Calu3 (cell line): ENCODE measurements around the gene SPNS1. TPM values are rescaled to one million over a fixed set of nuclear protein-coding genes. Genes with fewer than 3 reads are reported as not detected.

Experiments used
- BruUV-seq: library from RNA; stranded (reverse); fragments of 400-500 nt; replicated peaks from 2 replicates; lab custom pipeline; 2021; lab: Mats Ljungman, UMichigan
- CTCF ChIA-PET: fragments of 300-600 bp; sonication (Branson Sonifier 250); formaldehyde crosslinking; loops from one replicate; lab custom pipeline; 2022; ENCODE audit warnings: antibody characterized with exemption; lab: Charles Lee
- DNase-seq: peaks from one replicate; pipeline ENCODE4 v3.0.0; 2022
- H3K27ac Mint-ChIP-seq: one replicate; pipeline ENCODE4 v1.8.0; 2022; ENCODE audit warnings: mixed read lengths; ENCODE audit not compliant: unreplicated experiment
- H3K27me3 Mint-ChIP-seq: one replicate; pipeline ENCODE4 v1.8.0; 2022; ENCODE audit warnings: mixed read lengths; ENCODE audit not compliant: unreplicated experiment
- H3K36me3 Mint-ChIP-seq: one replicate; pipeline ENCODE4 v1.8.0; 2022; ENCODE audit warnings: mild to moderate bottlenecking, moderate library complexity, mixed read lengths; ENCODE audit not compliant: insufficient read depth, unreplicated experiment
- H3K4me1 Mint-ChIP-seq: one replicate; pipeline ENCODE4 v1.8.0; 2022; ENCODE audit warnings: mild to moderate bottlenecking, low read depth, mixed read lengths; ENCODE audit not compliant: unreplicated experiment
- H3K4me3 Mint-ChIP-seq: one replicate; pipeline ENCODE4 v1.8.0; 2022; ENCODE audit warnings: mild to moderate bottlenecking, low read depth, moderate library complexity, mixed read lengths; ENCODE audit not compliant: unreplicated experiment
- H3K9me3 Mint-ChIP-seq: one replicate; pipeline ENCODE4 v1.8.0; 2022; ENCODE audit warnings: low read depth, mixed read lengths; ENCODE audit not compliant: unreplicated experiment
- intact Hi-C: fragments of 100-400 bp; cut with micrococcal nuclease; formaldehyde crosslinking; loops from one replicate; pipeline ENCODE4 v1.10.0; 2022; ENCODE audit not compliant: unreplicated experiment
- total RNA-seq: library from RNA; stranded (reverse); gene quantifications from 2 replicates; pipeline ENCODE4 v1.2.3, GENCODE V29; 2022
- TF ChIP-seq, protein P1 (sequence below): fragments of 200-600 bp; IDR thresholded peaks from one replicate; pipeline ENCODE4 v1.8.0; 2022; ENCODE audit warnings: antibody characterized with exemption; ENCODE audit not compliant: unreplicated experiment

Gene SPNS1
- total RNA-seq, 1 experiment from 2014 or later = 44.8 TPM

DNA sequence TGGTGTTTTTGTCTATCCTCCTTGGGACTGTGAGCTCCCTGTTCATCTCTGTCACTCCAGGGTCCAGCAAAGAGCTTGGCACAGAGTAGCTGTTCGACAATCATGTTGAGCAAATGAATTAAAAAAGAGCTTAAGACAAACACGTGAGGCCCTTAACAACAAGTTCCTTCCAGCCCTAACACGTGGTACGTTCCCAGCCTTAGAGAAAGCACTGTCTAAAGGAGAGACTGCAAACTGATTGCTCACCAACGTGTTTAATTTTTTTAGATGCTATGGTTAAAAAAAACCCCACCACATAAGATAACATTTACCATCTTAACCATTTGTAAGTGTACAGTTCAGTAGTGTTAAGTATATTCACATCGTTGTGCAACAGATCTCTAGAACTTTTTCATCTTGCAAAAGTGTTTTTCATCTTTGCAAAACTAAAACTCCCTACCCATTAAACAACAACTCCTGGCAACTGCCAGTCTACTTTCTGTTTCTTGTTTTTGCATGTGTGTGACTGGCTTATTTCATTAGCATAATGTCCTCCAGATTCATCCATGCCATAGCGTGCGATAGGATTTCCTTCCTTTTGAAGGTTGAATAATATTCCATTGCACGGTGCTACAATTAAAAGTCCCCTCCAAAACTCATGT, 38.5 kb downstream of the SPNS1 start:
- Mint-ChIP-seq H3K9me3 (no peaks in the 10 kb centered on the region), H3K27me3 (peaks cover 30% of the 10 kb centered on the region), H3K36me3 (no peaks in the 10 kb centered on the region), H3K4me3 (no peak overlapping the region), H3K27ac (no peak overlapping the region), H3K4me1 (no peaks in the 10 kb centered on the region)
- TF ChIP-seq, protein P1, sequence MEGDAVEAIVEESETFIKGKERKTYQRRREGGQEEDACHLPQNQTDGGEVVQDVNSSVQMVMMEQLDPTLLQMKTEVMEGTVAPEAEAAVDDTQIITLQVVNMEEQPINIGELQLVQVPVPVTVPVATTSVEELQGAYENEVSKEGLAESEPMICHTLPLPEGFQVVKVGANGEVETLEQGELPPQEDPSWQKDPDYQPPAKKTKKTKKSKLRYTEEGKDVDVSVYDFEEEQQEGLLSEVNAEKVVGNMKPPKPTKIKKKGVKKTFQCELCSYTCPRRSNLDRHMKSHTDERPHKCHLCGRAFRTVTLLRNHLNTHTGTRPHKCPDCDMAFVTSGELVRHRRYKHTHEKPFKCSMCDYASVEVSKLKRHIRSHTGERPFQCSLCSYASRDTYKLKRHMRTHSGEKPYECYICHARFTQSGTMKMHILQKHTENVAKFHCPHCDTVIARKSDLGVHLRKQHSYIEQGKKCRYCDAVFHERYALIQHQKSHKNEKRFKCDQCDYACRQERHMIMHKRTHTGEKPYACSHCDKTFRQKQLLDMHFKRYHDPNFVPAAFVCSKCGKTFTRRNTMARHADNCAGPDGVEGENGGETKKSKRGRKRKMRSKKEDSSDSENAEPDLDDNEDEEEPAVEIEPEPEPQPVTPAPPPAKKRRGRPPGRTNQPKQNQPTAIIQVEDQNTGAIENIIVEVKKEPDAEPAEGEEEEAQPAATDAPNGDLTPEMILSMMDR = no peak
- CTCF ChIA-PET = no interaction called here
- BruUV-seq = no TSS peak
- intact Hi-C loops = no loop called here
- no peak for DNase-seq

DNA sequence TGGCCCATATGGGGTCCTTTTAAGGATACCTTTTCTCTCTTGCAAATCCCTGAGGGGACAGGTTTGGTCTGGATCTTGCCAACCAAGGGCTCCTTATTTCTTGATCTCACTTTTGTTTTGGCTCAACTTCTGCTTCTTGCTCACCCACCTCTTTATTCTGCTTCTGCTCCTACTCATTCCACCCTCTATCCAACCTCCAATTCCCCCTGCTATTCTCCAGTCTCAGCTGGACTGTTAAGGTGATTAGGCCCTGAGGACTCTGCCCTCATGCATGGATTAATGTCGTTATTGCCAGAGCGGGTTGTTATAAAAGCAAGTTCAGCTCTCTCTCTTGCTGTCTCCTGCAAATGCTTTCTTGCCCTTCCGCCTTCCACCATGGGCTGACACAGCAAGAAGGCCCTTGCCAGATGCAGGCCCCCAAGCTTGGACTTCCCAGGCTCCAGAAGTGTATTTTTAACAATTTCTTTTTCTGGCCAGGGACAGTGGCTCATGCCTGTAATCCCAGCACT, 40.0 kb downstream of the SPNS1 start:
- no TSS peak for BruUV-seq
- TF ChIP-seq, protein P1 = no peak
- Mint-ChIP-seq H3K27me3 (peaks cover 15% of the 10 kb centered on the region), H3K4me1 (no peaks in the 10 kb centered on the region), H3K9me3 (no peaks in the 10 kb centered on the region), H3K36me3 (no peaks in the 10 kb centered on the region), H3K4me3 (no peak overlapping the region), H3K27ac (no peak overlapping the region)
- no peak for DNase-seq
- intact Hi-C loops = no loop called here
- CTCF ChIA-PET = no interaction called here

GRCh38 chr16:29022196-29022595, 47.6 kb downstream of the SPNS1 start:
- Mint-ChIP-seq H3K9me3 (no peaks in the 10 kb centered on the region), H3K36me3 (no peaks in the 10 kb centered on the region), H3K4me3 (no peak overlapping the region), H3K27me3 (peaks cover 39% of the 10 kb centered on the region), H3K4me1 (no peaks in the 10 kb centered on the region), H3K27ac (no peak overlapping the region)
- TF ChIP-seq, protein P1 = no peak
- no TSS peak for BruUV-seq
- DNase-seq = no peak
- CTCF ChIA-PET = no interaction called here
- intact Hi-C loops = no loop called here

- intact Hi-C loops = no loop called here
- Mint-ChIP-seq H3K27me3 (peaks cover 48% of the 10 kb centered on the region), H3K9me3 (no peaks in the 10 kb centered on the region), H3K4me1 (no peaks in the 10 kb centered on the region), H3K27ac (no peak overlapping the region), H3K36me3 (no peaks in the 10 kb centered on the region), H3K4me3 (no peak overlapping the region)
- CTCF ChIA-PET = interaction anchor here (0.6 kb wide), 2 partner anchors 87 to 103 kb away, joined by 3 to 4 read pairs; no protein-coding TSS in a partner anchor
- no TSS peak for BruUV-seq
- TF ChIP-seq, protein P1 = no peak
- no peak for DNase-seq
These were observed 49.0 kb downstream of the SPNS1 start for GRCh38 chr16:29023279-29024277.
